PFSK-1 (cell line): ENCODE measurements around the gene STRA8.

Source experiments
- FOXP2 ChIP-seq: optimal IDR thresholded peaks from 2 replicates; pipeline ENCODE3; 2011; ENCODE audit warnings: borderline replicate concordance, control low read depth, inconsistent platforms; ENCODE audit not compliant: insufficient read depth; ENCODE audit errors: extremely low read length, extremely low read depth
- POLR2AphosphoS5 ChIP-seq: IDR thresholded peaks from 2 replicates; pipeline ENCODE4 v1.6.1; 2012; ENCODE audit warnings: low read depth, mild to moderate bottlenecking, control low read depth, low read length, moderate library complexity
- SIN3A ChIP-seq: IDR thresholded peaks from 2 replicates; pipeline ENCODE4 v1.6.1; 2012; ENCODE audit warnings: mild to moderate bottlenecking, low read length, moderate library complexity, borderline replicate concordance; ENCODE audit not compliant: insufficient read depth
- TAF1 ChIP-seq: IDR thresholded peaks from 2 replicates; pipeline ENCODE4 v1.6.1; 2012; ENCODE audit warnings: low read length, control low read depth, borderline replicate concordance; ENCODE audit not compliant: insufficient read depth
- TF ChIP-seq, protein P1 (sequence below), 2 experiments: IDR thresholded peaks; 2 replicates each; pipeline versions ENCODE4 v1.6.1 to v1.8.0; 2011 to 2012; ENCODE audit warnings: low read depth in 2 of 2, low read length in 2 of 2, control low read depth in 1 of 2, inconsistent platforms in 1 of 2, mild to moderate bottlenecking in 1 of 2, moderate library complexity in 1 of 2; ENCODE audit not compliant: insufficient read depth in 1 of 2

Gene STRA8

GRCh38 chr7:135265637-135266036 is 32.0 kb downstream of the STRA8 start:
- no peak for TF ChIP-seq TAF1

DNA sequence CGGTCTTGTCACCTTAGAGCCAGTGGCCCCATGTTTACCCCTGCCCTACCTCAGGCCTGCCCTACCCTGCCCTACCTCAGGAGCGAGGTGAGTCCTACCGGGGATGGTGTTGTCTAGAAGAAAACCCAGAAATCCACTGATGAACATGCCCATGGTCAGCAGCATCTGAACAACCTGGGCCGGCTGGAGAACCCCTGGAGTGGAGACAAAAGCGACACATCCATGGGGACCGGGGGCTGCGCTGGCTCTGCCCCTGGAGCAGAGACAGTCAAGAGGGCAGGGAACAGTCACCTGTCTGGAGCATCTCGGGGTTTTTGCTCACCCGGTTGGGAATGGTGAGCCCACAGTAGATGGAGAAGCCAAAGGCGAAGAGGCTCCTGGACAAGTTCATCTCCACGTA is 36.3 kb downstream of the STRA8 start:
- TF ChIP-seq, protein P1, sequence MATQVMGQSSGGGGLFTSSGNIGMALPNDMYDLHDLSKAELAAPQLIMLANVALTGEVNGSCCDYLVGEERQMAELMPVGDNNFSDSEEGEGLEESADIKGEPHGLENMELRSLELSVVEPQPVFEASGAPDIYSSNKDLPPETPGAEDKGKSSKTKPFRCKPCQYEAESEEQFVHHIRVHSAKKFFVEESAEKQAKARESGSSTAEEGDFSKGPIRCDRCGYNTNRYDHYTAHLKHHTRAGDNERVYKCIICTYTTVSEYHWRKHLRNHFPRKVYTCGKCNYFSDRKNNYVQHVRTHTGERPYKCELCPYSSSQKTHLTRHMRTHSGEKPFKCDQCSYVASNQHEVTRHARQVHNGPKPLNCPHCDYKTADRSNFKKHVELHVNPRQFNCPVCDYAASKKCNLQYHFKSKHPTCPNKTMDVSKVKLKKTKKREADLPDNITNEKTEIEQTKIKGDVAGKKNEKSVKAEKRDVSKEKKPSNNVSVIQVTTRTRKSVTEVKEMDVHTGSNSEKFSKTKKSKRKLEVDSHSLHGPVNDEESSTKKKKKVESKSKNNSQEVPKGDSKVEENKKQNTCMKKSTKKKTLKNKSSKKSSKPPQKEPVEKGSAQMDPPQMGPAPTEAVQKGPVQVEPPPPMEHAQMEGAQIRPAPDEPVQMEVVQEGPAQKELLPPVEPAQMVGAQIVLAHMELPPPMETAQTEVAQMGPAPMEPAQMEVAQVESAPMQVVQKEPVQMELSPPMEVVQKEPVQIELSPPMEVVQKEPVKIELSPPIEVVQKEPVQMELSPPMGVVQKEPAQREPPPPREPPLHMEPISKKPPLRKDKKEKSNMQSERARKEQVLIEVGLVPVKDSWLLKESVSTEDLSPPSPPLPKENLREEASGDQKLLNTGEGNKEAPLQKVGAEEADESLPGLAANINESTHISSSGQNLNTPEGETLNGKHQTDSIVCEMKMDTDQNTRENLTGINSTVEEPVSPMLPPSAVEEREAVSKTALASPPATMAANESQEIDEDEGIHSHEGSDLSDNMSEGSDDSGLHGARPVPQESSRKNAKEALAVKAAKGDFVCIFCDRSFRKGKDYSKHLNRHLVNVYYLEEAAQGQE (IDR thresholded peaks at IDR 0.05; ENCODE audit: insufficient read depth in 1 of 2, low read depth in 2 of 2, low read length in 2 of 2), result no peak
- no peak for TF ChIP-seq SIN3A
- no peak for TF ChIP-seq POLR2AphosphoS5
- TF ChIP-seq FOXP2, result no peak
- no peak for TF ChIP-seq TAF1

DNA sequence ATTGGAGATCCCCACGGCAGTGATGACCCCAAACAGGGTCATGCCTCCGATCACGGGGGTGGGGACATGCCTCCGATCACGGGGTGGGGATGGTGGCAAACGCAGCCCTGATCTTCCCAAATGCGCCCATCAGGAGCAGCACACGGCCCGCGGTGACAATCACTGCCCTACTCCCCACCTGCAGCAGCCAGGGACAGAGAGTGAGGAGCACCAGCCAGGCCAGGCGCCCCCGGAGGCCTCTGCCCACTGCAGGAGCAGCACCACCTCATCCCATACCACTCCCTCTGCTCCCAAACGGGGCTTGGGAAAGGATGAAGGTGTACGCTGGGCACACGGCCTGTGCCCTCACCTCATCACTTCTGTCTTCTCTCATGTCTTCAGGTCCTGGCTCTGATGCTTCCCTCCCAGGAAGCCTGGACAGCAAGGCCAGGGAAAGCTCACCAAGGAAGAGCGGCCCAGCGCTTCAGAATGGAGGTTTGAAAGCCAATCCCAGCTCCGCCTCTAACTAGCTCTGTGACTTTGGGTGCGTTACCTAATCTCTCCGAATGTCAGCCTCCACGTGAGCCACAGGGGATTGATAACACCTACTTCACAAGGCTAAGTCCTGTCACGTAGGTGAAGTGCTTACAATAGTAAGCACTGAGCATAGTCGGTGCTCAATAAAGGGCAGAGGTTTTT is 37.1 kb downstream of the STRA8 start:
- TF ChIP-seq, protein P1 (IDR thresholded peaks at IDR 0.05; ENCODE audit: insufficient read depth in 1 of 2, low read depth in 2 of 2, low read length in 2 of 2), result no peak
- TF ChIP-seq POLR2AphosphoS5 (no peak), TAF1 (no peak), SIN3A (no peak), FOXP2 (no peak)

DNA sequence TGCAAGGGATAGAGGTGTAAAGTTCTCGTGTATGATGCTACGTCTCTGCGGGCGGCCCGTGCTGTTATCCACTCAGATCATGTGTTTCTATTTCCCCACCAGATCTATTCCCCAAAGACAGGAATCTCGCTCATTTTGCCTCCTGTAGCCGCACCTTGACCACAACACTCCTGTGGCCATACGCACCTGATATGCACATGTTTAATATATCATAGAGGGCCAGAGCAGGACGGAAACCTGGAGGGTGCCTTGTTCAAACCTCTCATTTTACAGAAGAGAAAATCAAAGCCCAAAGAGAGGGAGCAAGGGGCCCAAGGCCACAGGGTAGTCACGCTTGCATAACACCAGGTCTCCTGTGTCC is 37.6 kb downstream of the STRA8 start:
- TF ChIP-seq FOXP2, result no peak
- TF ChIP-seq, protein P1 (IDR thresholded peaks at IDR 0.05; ENCODE audit: insufficient read depth in 1 of 2, low read depth in 2 of 2, low read length in 2 of 2), result no peak
- TF ChIP-seq SIN3A, result no peak
- no peak for TF ChIP-seq TAF1
- no peak for TF ChIP-seq POLR2AphosphoS5

GRCh38 chr7:135272303-135272702 is 38.7 kb downstream of the STRA8 start:
- TF ChIP-seq, protein P1 (IDR thresholded peaks at IDR 0.05; ENCODE audit: insufficient read depth in 1 of 2, low read depth in 2 of 2, low read length in 2 of 2), result no peak
- TF ChIP-seq POLR2AphosphoS5, result no peak
- no peak for TF ChIP-seq TAF1
- no peak for TF ChIP-seq SIN3A
- TF ChIP-seq FOXP2, result no peak
